ENCODE measurements around the gene DHFR.

Gene DHFR

DNA sequence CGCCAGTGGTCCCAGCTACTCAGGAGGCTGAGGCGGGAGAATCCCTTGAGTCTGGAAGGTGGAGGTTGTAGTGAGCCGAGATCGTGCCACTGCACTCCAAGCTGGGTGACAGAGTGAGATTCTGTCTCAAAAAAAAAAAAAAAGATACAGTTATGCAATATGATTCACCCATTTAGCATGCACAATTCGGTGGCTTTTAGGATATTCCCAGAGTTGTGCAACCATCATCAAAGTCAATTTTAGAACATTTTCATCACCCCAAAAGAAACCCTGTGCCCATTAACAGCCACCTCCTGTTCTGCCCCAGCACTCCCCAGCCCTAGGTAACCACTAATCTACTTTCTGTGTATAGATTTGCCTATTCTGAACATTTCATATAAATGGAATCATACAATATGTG is 4.3 kb upstream of the DHFR start:
- no peak overlapping the region for H3K4me3 ChIP-seq (ENCODE audit: control insufficient read depth, low read depth, low read length)
- TF ChIP-seq CTCF (IDR thresholded peaks at IDR 0.05; ENCODE audit: control insufficient read depth, insufficient read depth, low read depth, low read length, missing control alignments), result no peak
- DNase-seq (ENCODE audit: low read depth), result no peak

- no peak overlapping the region for H3K4me3 ChIP-seq (ENCODE audit: control insufficient read depth, low read depth, low read length)
- no peak for DNase-seq (ENCODE audit: low read depth)
- TF ChIP-seq CTCF (IDR thresholded peaks at IDR 0.05; ENCODE audit: control insufficient read depth, insufficient read depth, low read depth, low read length, missing control alignments), result no peak
Observed at GRCh38 chr5:80656425-80656824, 1.6 kb upstream of the DHFR start.

- H3K4me3 ChIP-seq (ENCODE audit: control insufficient read depth, low read depth, low read length), result peak overlapping the region; percentile 71
- DNase-seq (ENCODE audit: low read depth), result no peak
- no peak for TF ChIP-seq CTCF (IDR thresholded peaks at IDR 0.05; ENCODE audit: control insufficient read depth, insufficient read depth, low read depth, low read length, missing control alignments)
Observed at GRCh38 chr5:80655231-80655774, 520 bp upstream of the DHFR start.

GRCh38 chr5:80654054-80654390 is 761 bp downstream of the DHFR start:
- no peak for TF ChIP-seq CTCF (IDR thresholded peaks at IDR 0.05; ENCODE audit: control insufficient read depth, insufficient read depth, low read depth, low read length, missing control alignments)
- H3K4me3 ChIP-seq (ENCODE audit: control insufficient read depth, low read depth, low read length), result peak overlapping the region; percentile 73
- no peak for DNase-seq (ENCODE audit: low read depth)

DNA sequence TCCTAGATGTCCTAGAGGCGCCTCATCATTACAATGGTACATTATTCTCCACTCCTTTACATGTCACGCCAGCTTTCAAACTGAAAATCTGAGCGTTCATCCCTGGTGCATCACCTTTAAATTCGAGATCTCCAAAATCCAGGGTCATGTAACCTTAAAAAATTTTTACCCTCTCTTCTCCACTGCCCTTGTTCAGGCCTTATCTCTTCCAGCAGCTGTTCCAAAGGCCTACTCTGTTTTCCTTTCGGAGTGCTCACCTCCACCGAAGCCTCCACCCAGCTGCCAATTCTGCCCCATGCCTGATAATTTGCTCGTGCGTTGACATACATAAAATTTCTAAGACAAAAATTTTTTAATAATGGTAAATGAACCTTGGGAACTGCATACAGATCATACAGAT is 1.3 kb downstream of the DHFR start:
- no peak for DNase-seq (ENCODE audit: low read depth)
- peak overlapping the region; percentile 15 for H3K4me3 ChIP-seq (ENCODE audit: control insufficient read depth, low read depth, low read length)
- no peak for TF ChIP-seq CTCF (IDR thresholded peaks at IDR 0.05; ENCODE audit: control insufficient read depth, insufficient read depth, low read depth, low read length, missing control alignments)

- H3K4me3 ChIP-seq (ENCODE audit: control insufficient read depth, low read depth, low read length), result no peak overlapping the region
- DNase-seq (ENCODE audit: low read depth), result no peak
- TF ChIP-seq CTCF (IDR thresholded peaks at IDR 0.05; ENCODE audit: control insufficient read depth, insufficient read depth, low read depth, low read length, missing control alignments), result no peak
Observed at GRCh38 chr5:80646926-80647325, 7.9 kb downstream of the DHFR start.

DNA sequence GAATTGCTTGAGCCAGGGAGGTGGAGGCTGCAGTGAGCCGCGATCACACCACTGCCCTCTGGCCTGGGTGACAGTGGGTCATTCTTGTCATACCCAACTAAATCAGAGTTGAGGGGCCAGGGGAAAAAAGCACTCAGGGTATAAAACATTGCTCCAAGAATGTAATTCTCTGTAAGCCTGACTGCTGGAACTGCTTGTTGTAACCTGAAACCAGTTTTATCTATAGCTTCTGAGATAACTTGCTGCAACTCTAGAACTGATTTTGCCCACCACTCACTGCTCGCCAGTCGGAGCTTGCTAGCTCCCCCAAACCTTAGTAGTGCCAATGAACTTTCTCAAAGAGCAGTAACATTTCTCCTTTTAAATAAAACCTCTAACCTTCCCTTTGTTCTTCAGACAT is 9.9 kb downstream of the DHFR start:
- H3K4me3 ChIP-seq (ENCODE audit: control insufficient read depth, low read depth, low read length), result no peak overlapping the region
- no peak for TF ChIP-seq CTCF (IDR thresholded peaks at IDR 0.05; ENCODE audit: control insufficient read depth, insufficient read depth, low read depth, low read length, missing control alignments)

More for the DNA sequence above, 9.9 kb downstream of the DHFR start:
- DNase-seq (ENCODE audit: low read depth), result no peak
